HG03066 (cell line): Measurements from ENCODE around the gene CNTNAP2.

Experiments
- ATAC-seq: cut with Tn5 transposase; IDR thresholded peaks from one replicate; pipeline ENCODE4 v1.9.1; 2021; ENCODE audit warnings: low read depth; ENCODE audit not compliant: unreplicated experiment

The CNTNAP2 gene

GRCh38 chr7:146956853-146957252, 840.3 kb downstream of the CNTNAP2 start:
- no peak for ATAC-seq

- ATAC-seq, result no peak
Measured at GRCh38 chr7:146960773-146961391, 844.3 kb downstream of the CNTNAP2 start.

GRCh38 chr7:146961617-146962016, 845.0 kb downstream of the CNTNAP2 start:
- no peak for ATAC-seq

- ATAC-seq, result no peak
Measured at GRCh38 chr7:146966274-146966673, 849.7 kb downstream of the CNTNAP2 start.

- no peak for ATAC-seq
Measured at GRCh38 chr7:146982482-146982881, 865.9 kb downstream of the CNTNAP2 start.

GRCh38 chr7:146991596-146991995, 875.0 kb downstream of the CNTNAP2 start:
- no peak for ATAC-seq

GRCh38 chr7:146993764-146994163, 877.2 kb downstream of the CNTNAP2 start:
- ATAC-seq, result no peak

GRCh38 chr7:147008530-147008929, 891.9 kb downstream of the CNTNAP2 start:
- no peak for ATAC-seq

- no peak for ATAC-seq
Measured at GRCh38 chr7:147012666-147013065, 896.1 kb downstream of the CNTNAP2 start.

GRCh38 chr7:147013825-147014224, 897.2 kb downstream of the CNTNAP2 start:
- ATAC-seq, result no peak

- ATAC-seq, result no peak
Measured at GRCh38 chr7:147014286-147014955, 897.8 kb downstream of the CNTNAP2 start.

GRCh38 chr7:147015999-147016398, 899.4 kb downstream of the CNTNAP2 start:
- no peak for ATAC-seq

GRCh38 chr7:147022056-147022455, 905.5 kb downstream of the CNTNAP2 start:
- ATAC-seq, result no peak

GRCh38 chr7:147023440-147023839, 906.8 kb downstream of the CNTNAP2 start:
- ATAC-seq, result no peak

- no peak for ATAC-seq
Measured at GRCh38 chr7:147029953-147030352, 913.4 kb downstream of the CNTNAP2 start.

- no peak for ATAC-seq
Measured at GRCh38 chr7:147033641-147034040, 917.0 kb downstream of the CNTNAP2 start.

- no peak for ATAC-seq
Measured at GRCh38 chr7:147041438-147041837, 924.8 kb downstream of the CNTNAP2 start.

GRCh38 chr7:147044941-147045340, 928.3 kb downstream of the CNTNAP2 start:
- no peak for ATAC-seq

- no peak for ATAC-seq
Measured at GRCh38 chr7:147047696-147048095, 931.1 kb downstream of the CNTNAP2 start.

GRCh38 chr7:147048864-147049263, 932.3 kb downstream of the CNTNAP2 start:
- no peak for ATAC-seq

- ATAC-seq, result no peak
Measured at GRCh38 chr7:147052818-147053217, 936.2 kb downstream of the CNTNAP2 start.

GRCh38 chr7:147053746-147054145, 937.1 kb downstream of the CNTNAP2 start:
- no peak for ATAC-seq
